Left colon (tissue), 2 donors: ENCODE data around the gene MINK1. TPM values are rescaled to one million over a fixed set of nuclear protein-coding genes. Genes with fewer than 3 reads are reported as not detected.
A peak's percentile ranks its signal among the peaks of the same experiment; 100 is the strongest.
"Not testable (repeated sequence)": the region's sequence is repeated elsewhere in the genome, so short reads cannot be mapped to it uniquely, and the experiment has no call there.

Experiments
- ATAC-seq: fragments of 200-7000 bp; cut with Tn5 transposase; one replicate; pipeline ENCODE4 v1.9.1; 2020; ENCODE audit warnings: mild to moderate bottlenecking, moderate library complexity
- DNase-seq, 2 donors: peaks; one replicate each; pipeline ENCODE4 v3.0.0-alpha.2; 2020
- intact Hi-C, 2 donors: fragments of 100-400 bp; cut with DNase I in 1 of 2; cut with micrococcal nuclease in 1 of 2; formaldehyde crosslinking; loops; one replicate each; pipeline versions ENCODE4 v1.11.2 to v1.14.0; 2022; cut with DNase I, micrococcal nuclease
- total RNA-seq, 2 donors: library from RNA; stranded (reverse); fragmentation: NEBNext Ultra II Directional; extraction: Animal tissue kit (Norgen Biotek cat#: 25700); gene quantifications; one replicate each; pipeline ENCODE4 v1.2.1, GENCODE V29; 2021
- donor health status: DM: no; HTN: no; CAD: no.
- donor health status: DM: yes; HTN: yes; CAD: no.

MINK1 gene
- total RNA-seq, 2 donors from 2014 or later: 193 to 205 TPM

DNA sequence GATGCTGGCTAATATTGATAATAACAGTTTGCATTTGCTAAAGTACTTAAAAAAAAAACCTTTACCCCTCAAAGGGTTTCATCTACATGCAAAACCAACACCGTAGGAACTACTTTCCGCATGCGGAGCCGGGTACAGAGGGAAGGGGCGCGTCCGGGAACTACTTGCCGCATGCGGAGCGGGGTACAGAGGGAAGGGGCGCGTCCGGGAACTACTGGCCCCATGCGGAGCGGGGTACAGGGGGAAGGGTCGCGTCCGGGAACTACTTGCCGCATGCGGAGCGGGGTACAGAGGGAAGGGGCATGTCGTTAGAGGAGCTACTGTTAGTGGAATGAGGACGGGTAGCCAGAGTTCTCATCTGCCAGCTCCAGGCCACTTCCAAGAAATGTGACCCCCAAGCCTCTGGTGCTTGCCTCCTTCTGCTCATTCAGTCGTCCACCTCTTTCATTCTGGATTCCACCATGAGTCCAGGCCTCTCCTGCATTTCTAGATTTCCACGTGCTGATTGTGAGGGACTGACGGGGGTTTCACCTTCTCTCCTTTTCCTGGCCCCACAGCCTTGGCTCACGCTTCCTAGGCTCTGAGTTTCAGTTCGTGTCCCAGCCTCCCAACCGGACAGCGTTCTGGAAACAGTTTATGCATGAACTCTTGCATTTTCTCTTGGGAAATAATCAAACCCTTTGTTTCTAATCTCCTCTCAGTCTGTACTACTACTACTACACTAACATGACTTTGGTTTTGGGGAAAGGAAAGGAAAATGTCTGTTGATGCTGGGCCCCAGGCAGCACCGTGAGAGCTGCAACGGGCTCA is 26.9 kb downstream of the MINK1 start:
- intact Hi-C loops: no loop called here
- DNase-seq (no peak), ATAC-seq (no peak)

DNA sequence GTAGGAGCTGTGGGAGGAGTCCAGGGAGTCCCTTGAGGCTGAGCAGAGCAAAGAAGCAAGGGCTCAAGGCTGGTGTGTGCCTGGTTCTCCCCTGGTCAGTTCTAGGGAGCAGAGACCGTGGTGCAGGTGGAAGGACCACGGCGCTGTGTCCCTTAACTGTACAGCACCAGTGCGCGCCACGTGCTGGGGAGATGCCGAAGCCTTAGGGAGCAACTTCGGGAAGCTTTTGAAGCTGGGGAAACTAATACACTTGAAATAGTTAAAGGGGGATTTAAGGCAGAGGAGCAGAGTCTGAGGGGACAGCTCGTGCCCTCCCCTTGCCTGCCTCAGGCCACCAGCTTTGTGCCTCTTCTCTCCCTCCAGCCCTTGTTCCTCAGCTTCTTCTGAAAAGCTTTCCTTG is 27.5 kb downstream of the MINK1 start:
- DNase-seq (no peak), ATAC-seq (no peak)
- intact Hi-C loops: no loop called here

DNA sequence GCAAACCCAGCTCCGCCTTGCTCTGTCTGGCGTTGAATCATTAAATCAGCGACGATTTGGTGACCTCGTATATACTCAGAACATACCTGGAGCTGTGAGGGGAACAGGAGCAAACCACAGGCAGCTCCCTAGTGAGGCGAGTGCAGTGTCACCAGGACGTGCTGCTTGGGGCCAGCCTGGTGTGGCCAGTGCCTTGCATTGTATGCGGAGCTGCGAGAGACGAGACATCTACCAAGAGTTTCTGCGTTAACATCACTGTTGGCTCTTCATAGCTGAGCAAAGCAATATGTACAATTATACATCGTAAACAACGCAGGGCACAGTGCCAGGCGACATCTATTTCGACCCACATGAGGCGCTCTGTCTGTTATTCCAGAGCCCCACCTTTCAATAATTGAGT is 27.9 kb downstream of the MINK1 start:
- ATAC-seq (peak; percentile 40), DNase-seq (peak in 1 of 2 donors; percentile 30)
- intact Hi-C loops: no loop called here

DNA sequence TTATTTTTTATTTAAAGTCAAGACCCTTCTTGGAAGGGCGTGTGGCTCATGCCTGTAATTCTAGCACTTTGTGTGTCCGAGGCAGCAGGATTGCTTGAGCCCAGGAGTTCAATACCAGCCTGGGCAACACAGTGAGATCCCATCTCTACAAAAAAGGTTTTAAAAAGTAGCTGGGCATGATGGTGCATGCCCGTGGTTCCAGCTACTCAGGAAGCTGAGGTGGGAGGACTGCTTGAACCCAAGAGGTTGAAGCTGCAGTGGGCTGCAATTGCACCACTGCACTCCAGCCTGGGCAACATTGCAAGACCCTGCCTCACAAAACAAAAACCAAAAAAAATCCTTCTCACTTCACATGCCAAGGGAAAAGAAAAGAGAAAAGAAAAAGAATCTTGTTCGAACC is 29.6 kb downstream of the MINK1 start:
- DNase-seq: no peak
- ATAC-seq: no peak
- intact Hi-C loops: no loop called here

DNA sequence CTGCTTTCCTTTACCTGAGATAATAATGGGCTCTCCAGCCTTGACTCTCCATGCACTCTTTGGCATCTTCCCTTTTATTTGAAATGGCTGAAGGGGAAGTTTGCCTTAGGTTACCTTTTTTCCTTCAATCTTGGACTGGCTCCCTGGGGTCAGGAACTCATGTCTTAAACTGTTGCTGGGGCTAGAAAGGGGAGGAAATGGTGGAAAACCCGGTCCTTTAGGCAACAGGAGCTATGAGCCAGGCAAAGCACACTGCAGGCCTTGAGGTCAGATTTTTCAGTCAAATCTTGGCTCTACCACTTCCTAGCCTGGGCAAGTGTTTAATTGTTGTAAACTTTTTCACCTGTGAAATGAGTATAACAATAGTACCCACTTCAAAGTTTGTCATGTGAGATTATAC is 30.2 kb downstream of the MINK1 start:
- ATAC-seq (no peak), DNase-seq (no peak)
- intact Hi-C loops: no loop called here

DNA sequence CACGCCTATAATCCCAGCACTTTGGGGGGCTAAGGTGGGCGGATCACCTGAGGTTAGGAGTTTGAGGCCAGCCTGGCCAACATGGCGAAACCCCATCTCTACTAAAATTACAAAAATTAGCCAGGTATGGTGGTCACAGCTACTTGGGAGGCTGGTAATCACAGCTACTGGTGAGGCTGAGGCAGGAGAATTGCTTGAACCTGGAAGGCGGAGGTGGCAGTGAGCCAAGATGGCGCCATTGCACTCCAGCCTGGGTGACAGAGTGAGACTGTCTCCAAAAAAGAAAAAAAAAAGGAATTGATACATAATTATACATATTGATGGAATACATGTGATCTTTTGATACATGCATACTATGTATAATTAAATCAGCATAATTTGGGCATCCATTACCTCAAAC is 34.4 kb downstream of the MINK1 start:
- ATAC-seq, DNase-seq, intact Hi-C loops: not testable (repeated sequence)

DNA sequence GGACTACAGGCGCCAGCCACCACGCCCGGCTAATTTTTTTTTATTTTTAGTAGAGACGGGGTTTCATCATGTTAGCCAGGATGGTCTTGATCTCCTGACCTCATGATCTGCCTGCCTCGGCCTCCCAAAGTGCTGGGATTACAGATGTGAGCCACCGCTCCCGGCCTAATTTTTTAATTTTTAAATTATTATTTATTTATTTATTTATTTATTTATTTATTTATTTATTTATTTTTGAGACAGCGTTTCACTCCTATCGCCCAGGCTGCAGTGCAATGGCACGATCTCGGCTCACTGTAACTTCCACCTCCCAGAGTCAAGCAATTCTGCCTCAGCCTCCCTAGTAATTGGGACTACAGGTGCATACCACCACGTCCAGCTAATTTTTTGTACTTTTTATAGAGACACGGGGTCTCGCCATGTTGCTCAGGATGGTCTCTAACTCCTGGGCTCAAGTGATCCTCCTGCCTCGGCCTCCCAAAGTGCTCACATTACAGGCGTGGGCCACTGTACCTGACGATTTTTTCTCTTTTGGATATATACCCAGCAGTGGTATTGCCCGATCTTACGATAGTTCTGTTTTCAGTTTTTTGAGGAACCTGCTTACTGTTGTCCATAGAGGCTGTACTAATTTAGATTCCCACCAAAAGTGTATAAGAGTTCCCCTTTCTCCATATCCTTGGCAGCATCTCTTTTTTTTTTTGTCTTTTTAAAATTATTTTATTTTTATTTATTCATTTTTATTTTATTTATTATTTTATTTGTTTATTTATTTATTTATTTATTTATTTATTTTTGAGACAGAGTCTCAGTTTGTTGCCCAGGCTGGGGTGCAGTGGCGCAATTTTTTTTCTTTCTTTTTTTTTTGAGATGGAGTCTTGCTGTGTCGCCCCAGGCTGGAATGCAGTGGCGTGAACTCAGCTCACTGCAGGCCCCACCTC is 36.2 kb downstream of the MINK1 start:
- intact Hi-C loops, ATAC-seq, DNase-seq: not testable (repeated sequence)

DNA sequence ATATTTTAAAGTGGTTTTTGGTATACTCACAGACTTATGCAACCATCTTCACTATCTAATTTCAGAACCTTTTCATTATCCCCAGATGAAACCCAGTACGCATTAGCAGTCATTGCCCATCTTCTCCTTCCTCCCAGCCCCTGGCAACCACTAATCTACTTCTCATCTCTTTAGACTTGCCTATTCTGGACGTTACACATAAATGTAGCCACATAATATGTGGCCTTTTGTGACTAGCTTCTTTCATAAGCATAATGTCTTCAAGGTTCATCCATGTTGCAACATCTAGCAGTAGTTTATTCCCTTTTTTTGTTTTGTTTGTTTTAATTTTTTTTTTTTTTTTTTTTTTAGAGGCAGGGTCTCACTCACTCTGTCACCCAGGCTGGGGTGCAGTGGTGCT is 37.7 kb downstream of the MINK1 start:
- intact Hi-C loops: no loop called here
- no peak for ATAC-seq
- no peak for DNase-seq

DNA sequence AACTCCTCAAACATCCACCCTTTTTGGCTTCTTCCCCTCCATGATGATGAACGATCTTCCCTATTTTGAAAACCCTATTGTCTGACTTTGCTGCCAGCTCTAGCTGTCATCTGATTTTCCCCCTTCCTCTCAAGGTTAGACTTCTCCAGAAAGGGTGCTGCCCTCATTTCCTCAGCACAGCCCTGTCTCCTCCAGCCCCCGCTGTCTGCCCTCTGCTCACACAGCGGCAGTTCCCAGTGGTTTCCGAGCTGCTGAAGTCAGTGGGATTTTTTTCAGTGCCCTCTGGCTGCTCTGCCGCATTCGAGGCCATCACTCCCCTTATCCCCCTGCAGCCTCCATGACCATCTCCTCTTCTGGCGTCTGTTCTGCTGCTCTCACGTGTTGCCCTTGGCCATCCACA is 39.6 kb downstream of the MINK1 start:
- DNase-seq: no peak
- ATAC-seq: peak; percentile 20
- intact Hi-C loops: no loop called here

DNA sequence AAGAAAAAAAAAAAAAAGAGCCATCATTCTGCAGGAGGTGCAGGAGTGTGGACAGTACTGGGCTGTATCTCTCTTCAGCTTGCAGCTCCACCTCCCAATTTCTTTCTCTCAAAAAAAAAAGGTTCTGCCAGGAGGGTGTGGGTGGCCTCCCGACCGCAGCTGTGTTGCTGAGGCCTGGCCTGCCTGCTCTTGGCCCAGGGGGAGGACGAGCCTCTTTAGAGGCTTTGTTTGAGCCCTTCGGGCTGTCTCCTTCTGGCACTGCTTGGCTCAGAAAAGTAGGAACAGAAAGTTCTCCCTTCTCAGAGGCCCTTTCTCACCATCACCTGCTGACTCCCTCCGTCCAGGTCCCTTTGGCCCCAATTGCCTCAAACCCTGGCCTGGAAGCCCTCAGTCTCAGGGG is 43.9 kb downstream of the MINK1 start:
- DNase-seq (no peak), ATAC-seq (no peak)
- intact Hi-C loops: no loop called here

DNA sequence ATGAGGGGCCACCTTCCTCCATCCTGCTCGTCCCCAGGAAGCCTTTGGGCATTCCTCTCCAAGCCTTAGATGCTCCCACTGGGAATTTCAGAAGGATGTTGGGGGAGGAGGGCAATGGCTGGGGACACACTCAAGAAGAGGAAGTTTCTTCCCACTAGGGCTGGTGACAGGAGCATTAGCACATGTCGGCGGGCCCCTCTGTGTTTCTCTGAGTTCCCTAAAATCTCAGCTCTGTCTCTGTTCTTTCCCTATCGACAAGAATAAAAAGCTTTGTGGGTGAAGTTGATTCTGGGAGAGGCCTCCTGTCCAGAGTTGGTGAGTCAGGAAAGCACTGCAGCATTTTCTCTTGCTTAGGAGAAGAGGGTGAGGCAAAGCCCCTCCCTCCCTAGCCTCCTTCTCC is 46.5 kb downstream of the MINK1 start:
- no peak for DNase-seq
- ATAC-seq: no peak
- intact Hi-C loops: no loop called here

DNA sequence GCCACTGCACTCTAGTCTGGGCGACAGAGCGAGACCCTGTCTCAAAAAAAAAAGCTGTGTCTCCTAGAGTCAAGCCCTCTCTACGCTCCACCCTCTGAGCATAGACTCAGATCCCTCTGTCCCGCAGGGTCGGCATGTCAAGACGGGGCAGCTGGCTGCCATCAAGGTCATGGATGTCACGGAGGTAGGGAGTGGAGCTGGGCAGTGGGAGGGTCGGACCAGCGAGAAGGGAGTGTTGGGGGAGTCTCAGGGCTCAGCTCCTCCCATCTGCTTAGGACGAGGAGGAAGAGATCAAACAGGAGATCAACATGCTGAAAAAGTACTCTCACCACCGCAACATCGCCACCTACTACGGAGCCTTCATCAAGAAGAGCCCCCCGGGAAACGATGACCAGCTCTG is 47.7 kb downstream of the MINK1 start:
- intact Hi-C loops: loop anchor here (10.0 kb wide), 2 partner anchors 96 to 176 kb away; partner anchors contain the start of genes GLTPD2 (in 1 of the 2), PELP1 (in 1 of the 2) and VMO1 (in 1 of the 2)
- ATAC-seq (no peak), DNase-seq (no peak)

DNA sequence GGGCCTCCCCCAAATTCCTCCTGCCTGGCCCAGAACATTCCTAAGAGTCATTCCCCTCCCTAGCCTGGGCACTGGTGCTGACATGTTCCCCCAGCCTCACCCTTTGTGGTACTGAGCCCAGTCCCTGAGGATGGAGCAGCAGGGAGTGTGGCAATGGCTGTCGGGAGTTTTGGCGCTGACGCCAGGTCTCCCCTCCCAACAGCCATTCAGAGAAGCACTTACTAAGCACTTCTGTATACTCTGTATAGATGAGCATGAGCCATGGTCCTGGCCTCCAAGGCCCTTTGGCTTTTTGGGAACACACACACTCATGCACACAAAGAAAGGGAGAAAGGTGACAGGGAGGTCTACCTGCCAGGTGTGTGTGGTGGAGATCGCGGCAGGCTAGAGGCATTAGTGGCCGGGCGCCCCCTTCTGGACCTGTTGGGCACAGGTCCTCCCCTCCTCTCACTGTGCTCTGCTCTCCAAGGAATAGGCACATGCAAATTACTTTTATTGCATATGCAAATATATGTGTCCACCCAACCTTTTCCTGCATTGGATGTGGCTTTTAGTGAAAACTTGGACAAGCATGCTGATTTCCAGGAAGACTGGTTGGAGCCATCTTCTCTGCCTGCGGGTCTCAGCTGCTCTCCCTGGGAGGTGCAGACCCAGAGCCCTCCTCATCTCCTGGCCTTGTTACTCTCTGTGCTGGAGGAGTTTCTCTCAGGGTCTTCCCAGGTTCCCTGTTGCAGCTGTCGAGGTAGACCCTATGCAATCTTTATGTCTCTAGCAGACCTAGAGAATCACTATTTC is 48.8 kb downstream of the MINK1 start:
- peak; percentile 94 for ATAC-seq
- intact Hi-C loops: loop anchor here (10.0 kb wide), 2 partner anchors 97 to 177 kb away; partner anchors contain the start of genes GLTPD2 (in 1 of the 2), PELP1 (in 1 of the 2) and VMO1 (in 1 of the 2)
- DNase-seq: peak in 1 of 2 donors; percentile 81

DNA sequence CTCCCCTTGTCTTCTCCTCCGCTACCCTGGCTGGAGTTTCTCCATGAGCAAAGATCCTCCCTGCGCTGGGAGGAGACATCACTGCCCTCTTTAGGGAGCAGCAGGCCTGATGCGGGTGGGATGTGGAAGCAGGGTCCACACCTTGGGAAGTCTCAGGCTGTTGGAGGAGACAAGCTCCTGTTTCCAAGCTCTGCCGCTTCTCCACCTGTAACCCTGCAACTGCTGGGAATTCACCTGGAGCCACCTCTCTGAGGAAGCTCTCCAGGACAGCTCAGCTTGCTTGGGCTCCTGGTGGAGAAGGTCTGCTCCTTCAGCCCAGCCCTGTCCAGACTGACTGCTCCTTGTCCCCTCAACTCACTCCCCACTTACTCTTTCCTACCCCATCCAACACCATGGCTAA is 51.3 kb downstream of the MINK1 start:
- intact Hi-C loops: loop anchor here (10.0 kb wide), 2 partner anchors 100 to 180 kb away; partner anchors contain the start of genes GLTPD2 (in 1 of the 2), PELP1 (in 1 of the 2) and VMO1 (in 1 of the 2)
- ATAC-seq (no peak), DNase-seq (no peak)

DNA sequence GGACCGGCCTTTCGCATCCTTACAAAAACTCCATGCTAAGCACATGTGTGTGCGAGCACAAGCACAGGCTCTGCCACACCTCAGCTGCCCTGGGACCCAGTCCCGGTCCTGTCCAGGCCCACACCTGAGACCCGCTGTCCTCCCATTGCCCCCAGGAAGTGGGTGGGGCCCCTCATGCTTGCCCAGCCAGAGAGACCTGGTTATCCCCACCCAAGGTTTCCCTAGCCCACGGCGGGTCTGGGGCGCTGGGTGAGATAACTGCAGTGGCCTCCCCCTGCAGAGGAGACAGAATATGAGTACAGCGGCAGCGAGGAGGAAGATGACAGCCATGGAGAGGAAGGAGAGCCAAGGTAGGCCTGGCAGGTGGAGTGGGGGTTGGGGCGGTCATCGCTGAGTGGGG is 53.7 kb downstream of the MINK1 start:
- DNase-seq (no peak), ATAC-seq (no peak)
- intact Hi-C loops: loop anchor here (5.0 to 10.0 kb wide), 3 partner anchors 100 to 182 kb away; partner anchors contain the start of genes GLTPD2 (in 2 of the 2), VMO1 (in 2 of the 2) and PELP1 (in 1 of the 2)

DNA sequence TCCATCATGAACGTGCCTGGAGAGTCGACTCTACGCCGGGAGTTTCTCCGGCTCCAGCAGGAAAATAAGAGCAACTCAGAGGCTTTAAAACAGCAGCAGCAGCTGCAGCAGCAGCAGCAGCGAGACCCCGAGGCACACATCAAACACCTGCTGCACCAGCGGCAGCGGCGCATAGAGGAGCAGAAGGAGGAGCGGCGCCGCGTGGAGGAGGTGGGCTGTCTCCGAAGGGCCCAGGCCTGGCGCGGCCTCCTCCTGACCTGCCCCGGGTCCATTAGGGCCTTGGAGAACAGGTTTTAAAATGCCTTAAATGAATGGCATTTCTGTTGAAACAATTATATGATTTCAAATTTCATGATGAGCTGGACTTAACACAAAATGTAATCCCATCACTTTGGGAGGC is 54.4 kb downstream of the MINK1 start:
- no peak for DNase-seq
- intact Hi-C loops: loop anchor here (5.0 to 10.0 kb wide), 3 partner anchors 100 to 183 kb away; partner anchors contain the start of genes GLTPD2 (in 2 of the 2), VMO1 (in 2 of the 2) and PELP1 (in 1 of the 2)
- ATAC-seq: no peak

DNA sequence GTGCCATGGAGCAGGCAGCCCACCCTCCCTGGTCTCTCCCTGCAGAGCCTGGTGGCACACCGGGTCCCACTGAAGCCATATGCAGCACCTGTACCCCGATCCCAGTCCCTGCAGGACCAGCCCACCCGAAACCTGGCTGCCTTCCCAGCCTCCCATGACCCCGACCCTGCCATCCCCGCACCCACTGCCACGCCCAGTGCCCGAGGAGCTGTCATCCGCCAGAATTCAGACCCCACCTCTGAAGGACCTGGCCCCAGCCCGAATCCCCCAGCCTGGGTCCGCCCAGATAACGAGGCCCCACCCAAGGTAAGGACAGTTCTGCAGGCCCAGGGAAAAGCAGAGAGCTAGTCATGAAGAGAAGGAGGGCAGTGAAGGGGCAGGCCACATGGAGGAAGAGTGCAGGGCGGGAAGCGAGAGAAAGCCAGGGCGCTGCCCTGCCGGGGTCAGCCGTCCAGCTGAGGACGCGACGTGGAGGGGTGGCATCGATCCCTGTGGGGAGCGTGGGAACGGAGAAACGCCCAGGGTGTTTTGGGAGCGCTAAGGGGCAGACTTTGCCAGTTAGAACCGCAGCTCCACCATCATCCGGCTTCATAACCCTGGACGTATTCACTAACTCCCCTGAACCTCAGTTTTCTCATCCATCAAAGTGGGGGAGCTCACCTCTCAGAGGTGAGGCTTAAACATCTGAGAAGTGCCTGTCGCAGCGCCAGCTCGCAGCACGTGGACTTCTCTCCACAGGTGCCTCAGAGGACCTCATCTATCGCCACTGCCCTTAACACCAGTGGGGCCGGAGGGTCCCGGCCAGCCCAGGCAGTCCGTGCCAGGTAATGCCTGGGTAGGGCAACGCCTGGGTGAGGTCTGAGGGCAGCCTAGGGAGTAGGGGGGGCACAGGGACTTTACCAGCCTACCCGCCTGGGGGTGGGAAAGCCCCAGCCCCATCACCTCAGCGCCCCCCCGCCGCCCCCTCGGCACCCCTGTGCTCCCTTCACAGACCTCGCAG is 58.6 kb downstream of the MINK1 start:
- no peak for DNase-seq
- intact Hi-C loops: no loop called here
- no peak for ATAC-seq
